Neutrophil (primary cell): ENCODE measurements around the gene GGT1.
"Not testable (repeated sequence)": the region's sequence is repeated elsewhere in the genome, so short reads cannot be mapped to it uniquely, and the experiment has no call there.

ENCODE experiments used
- H3K27ac ChIP-seq: fragments of 200-600 bp; sonication (generic); 2 replicates; pipeline ENCODE4 v1.5.1; 2016; ENCODE audit warnings: mild to moderate bottlenecking, moderate library complexity
- H3K27me3 ChIP-seq: fragments of 200-600 bp; sonication (generic); 2 replicates; pipeline ENCODE4 v1.6.0; 2016; ENCODE audit warnings: mild to moderate bottlenecking
- H3K36me3 ChIP-seq: fragments of 200-600 bp; sonication (generic); 2 replicates; pipeline ENCODE4 v1.5.1; 2017
- H3K4me1 ChIP-seq, 2 experiments: fragments of 200-600 bp in 1 of 2; sonication (generic) in 1 of 2; 1 replicate in 1 of 2; 2 replicates in 1 of 2; pipeline versions ENCODE4 v1.5.1 to v1.6.1; 2013 to 2016; ENCODE audit warnings: low read depth in 1 of 2, low read length in 1 of 2, mild to moderate bottlenecking in 1 of 2, moderate library complexity in 1 of 2; ENCODE audit not compliant: control insufficient read depth in 1 of 2, insufficient read depth in 1 of 2
- H3K4me3 ChIP-seq, 2 experiments: fragments of 200-600 bp in 1 of 2; sonication (generic) in 1 of 2; 1 replicate in 1 of 2; 2 replicates in 1 of 2; pipeline ENCODE4 v1.5.1; 2013 to 2016; ENCODE audit warnings: low read depth in 1 of 2, low read length in 1 of 2, mild to moderate bottlenecking in 1 of 2, moderate library complexity in 1 of 2
- H3K9me3 ChIP-seq: fragments of 200-600 bp; sonication (generic); 2 replicates; pipeline ENCODE4 v1.5.1; 2016
- TF ChIP-seq, protein P1 (sequence below): fragments of 200-600 bp; sonication (generic); IDR thresholded peaks from 2 replicates; pipeline ENCODE4 v1.5.1; 2016; ENCODE audit warnings: antibody characterized with exemption

Gene GGT1

GRCh38 chr22:24602847-24603769 is at the start of gene GGT1:
TSS of gene GGT1 (plus strand) at chr22:24603193. CDS start at chr22:24611082, 7,889 bp downstream.
- not testable (repeated sequence) for H3K9me3 ChIP-seq, H3K36me3 ChIP-seq, H3K27me3 ChIP-seq
- Histone ChIP-seq H3K4me1 (peaks cover 47 to 59% of the 10 kb centered on the region in 2 experiments), H3K27ac (peak within 1 kb of the TSS; percentile 94), H3K4me3 (peak within 1 kb of the TSS; percentile 10 to 15)

- peak overlapping the region; percentile 93 to 98 for H3K4me3 ChIP-seq
- TF ChIP-seq, protein P1, sequence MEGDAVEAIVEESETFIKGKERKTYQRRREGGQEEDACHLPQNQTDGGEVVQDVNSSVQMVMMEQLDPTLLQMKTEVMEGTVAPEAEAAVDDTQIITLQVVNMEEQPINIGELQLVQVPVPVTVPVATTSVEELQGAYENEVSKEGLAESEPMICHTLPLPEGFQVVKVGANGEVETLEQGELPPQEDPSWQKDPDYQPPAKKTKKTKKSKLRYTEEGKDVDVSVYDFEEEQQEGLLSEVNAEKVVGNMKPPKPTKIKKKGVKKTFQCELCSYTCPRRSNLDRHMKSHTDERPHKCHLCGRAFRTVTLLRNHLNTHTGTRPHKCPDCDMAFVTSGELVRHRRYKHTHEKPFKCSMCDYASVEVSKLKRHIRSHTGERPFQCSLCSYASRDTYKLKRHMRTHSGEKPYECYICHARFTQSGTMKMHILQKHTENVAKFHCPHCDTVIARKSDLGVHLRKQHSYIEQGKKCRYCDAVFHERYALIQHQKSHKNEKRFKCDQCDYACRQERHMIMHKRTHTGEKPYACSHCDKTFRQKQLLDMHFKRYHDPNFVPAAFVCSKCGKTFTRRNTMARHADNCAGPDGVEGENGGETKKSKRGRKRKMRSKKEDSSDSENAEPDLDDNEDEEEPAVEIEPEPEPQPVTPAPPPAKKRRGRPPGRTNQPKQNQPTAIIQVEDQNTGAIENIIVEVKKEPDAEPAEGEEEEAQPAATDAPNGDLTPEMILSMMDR, result no peak
- H3K4me1 ChIP-seq, result peaks cover 55 to 56% of the 10 kb centered on the region in 2 experiments
- H3K27me3 ChIP-seq, result no peaks in the 10 kb centered on the region
- H3K36me3 ChIP-seq, result peaks cover 31% of the 10 kb centered on the region
- H3K27ac ChIP-seq, result peak overlapping the region; percentile 99
- H3K9me3 ChIP-seq, result no peaks in the 10 kb centered on the region
Measured at GRCh38 chr22:24553597-24554312, 49.2 kb upstream of the GGT1 start.

DNA sequence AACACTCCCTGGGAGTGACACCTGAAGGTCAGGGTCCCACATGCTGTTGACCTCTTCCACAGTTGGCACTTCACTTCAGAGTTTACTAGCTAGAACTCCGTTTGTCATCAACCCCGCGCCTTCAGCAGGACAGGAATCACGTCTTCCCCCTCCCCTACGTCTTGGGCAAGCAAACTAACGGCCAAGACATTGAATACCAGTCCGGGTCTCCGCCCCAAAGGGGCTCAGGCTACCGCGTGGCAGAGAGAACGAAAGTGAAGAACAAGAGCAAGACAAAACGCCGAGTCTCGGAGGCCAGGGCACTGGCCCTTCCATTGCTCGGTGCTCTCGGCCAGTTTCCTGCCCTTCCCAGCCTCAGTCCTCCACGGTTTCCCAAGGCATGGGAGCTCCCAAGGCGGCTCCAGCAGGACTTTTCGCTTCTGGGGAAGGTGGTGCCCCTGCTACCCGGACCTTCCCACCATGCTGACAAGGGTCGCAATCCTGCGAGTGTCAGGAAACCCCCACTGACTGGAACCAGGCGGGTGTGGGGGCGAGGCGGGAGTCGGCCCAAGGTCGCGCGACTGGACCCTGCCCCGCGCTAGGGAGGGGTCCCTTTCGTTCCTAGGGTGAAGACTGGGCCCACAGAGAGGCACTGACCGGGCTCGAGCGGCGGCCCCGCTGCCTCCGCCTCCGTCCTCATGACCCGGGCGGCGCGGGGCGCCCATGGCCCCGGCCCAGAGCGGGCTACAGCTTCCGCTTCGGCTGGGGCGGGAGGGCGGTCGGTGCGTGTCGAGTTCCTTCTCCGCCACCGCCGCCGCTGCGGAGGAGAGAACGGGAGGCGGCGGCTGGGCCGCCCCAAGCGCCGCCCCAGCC is 48.5 kb upstream of the GGT1 start, which contains the start of gene GUCD1:
GUCD1 (minus strand) TSS at position 826 of the 852 bp plus-strand sequence; CDS start at position 679, 147 bp downstream.
- peaks cover 55% of the 10 kb centered on the region in 2 experiments for H3K4me1 ChIP-seq
- no peaks in the 10 kb centered on the region for H3K27me3 ChIP-seq
- H3K27ac ChIP-seq, result peak within 1 kb of the TSS; percentile 99
- peaks cover 32% of the 10 kb centered on the region for H3K36me3 ChIP-seq
- H3K4me3 ChIP-seq, result peak within 1 kb of the TSS; percentile 93 to 98
- TF ChIP-seq, protein P1, result no peak
- H3K9me3 ChIP-seq, result no peaks in the 10 kb centered on the region

GRCh38 chr22:24555165-24556039 is 47.6 kb upstream of the GGT1 start, which contains the start of gene SNRPD3:
TSS of gene SNRPD3 (plus strand) at chr22:24555999. CDS start at chr22:24557675, 1,676 bp downstream.
- Histone ChIP-seq H3K4me1 (peaks cover 46 to 47% of the 10 kb centered on the region in 2 experiments), H3K27ac (peak within 1 kb of the TSS; percentile 99), H3K4me3 (peak within 1 kb of the TSS; percentile 93 to 98), H3K9me3 (no peaks in the 10 kb centered on the region), H3K36me3 (peaks cover 26% of the 10 kb centered on the region), H3K27me3 (no peaks in the 10 kb centered on the region)
- TF ChIP-seq, protein P1, result peak; percentile 59

- Histone ChIP-seq H3K4me3 (no peak overlapping the region), H3K36me3 (peaks cover 34% of the 10 kb centered on the region), H3K27me3 (no peaks in the 10 kb centered on the region), H3K27ac (no peak overlapping the region), H3K4me1 (peaks cover 15 to 17% of the 10 kb centered on the region in 2 experiments), H3K9me3 (no peaks in the 10 kb centered on the region)
- TF ChIP-seq, protein P1, result no peak
Measured at GRCh38 chr22:24559471-24559870, 43.5 kb upstream of the GGT1 start.
